Sigmoid colon (tissue), 4 donors: Measurements from ENCODE around the gene INHBE.

Experiments
- CTCF ChIP-seq, 4 experiments: fragments of 450-650 bp in 3 of 4; fragments of 200-600 bp in 1 of 4; IDR thresholded peaks; one replicate each; pipeline ENCODE4 v1.5.1; 2016 to 2019; ENCODE audit warnings: antibody characterized with exemption in 4 of 4, mild to moderate bottlenecking in 3 of 4, moderate library complexity in 2 of 4
- EP300 ChIP-seq, 4 donors: sonication (generic); formaldehyde crosslinking; IDR thresholded peaks; one replicate each; pipeline ENCODE4 v1.6.1; 2017; ENCODE audit warnings: antibody characterized with exemption in 4 of 4
- POLR2A ChIP-seq, 2 donors: fragments of 450-650 bp; IDR thresholded peaks; one replicate each; pipeline ENCODE4 v1.6.1; 2016; ENCODE audit warnings: antibody characterized with exemption in 2 of 2, mild to moderate bottlenecking in 2 of 2, moderate library complexity in 2 of 2
- POLR2AphosphoS5 ChIP-seq, 4 donors: sonication (generic); formaldehyde crosslinking; IDR thresholded peaks; one replicate each; pipeline ENCODE4 v1.6.1; 2017; ENCODE audit warnings: antibody characterized with exemption in 4 of 4

GRCh38 chr12:57470286-57470969, 15.3 kb downstream of the INHBE start:
- no peak for TF ChIP-seq CTCF (IDR thresholded peaks at IDR 0.05)
- TF ChIP-seq POLR2AphosphoS5 (IDR thresholded peaks at IDR 0.05): no peak
- no peak for TF ChIP-seq POLR2A (IDR thresholded peaks at IDR 0.05)
- TF ChIP-seq EP300 (IDR thresholded peaks at IDR 0.05): no peak
